Activated gamma-delta T cell (primary cell): ENCODE results near the gene TP53I3.
"Not testable (repeated sequence)": the region's sequence is repeated elsewhere in the genome, so short reads cannot be mapped to it uniquely, and the experiment has no call there.

ENCODE experiments used
- DNase-seq: peaks from one replicate; lab custom pipeline; 2025; lab: John Stamatoyannopoulos, UW
- total RNA-seq, 2 donors: gene quantifications; one replicate each; lab custom pipeline; 2026; lab: John Stamatoyannopoulos, UW

Gene TP53I3, protein sequence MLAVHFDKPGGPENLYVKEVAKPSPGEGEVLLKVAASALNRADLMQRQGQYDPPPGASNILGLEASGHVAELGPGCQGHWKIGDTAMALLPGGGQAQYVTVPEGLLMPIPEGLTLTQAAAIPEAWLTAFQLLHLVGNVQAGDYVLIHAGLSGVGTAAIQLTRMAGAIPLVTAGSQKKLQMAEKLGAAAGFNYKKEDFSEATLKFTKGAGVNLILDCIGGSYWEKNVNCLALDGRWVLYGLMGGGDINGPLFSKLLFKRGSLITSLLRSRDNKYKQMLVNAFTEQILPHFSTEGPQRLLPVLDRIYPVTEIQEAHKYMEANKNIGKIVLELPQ
- 1.3 to 1.8 reads per million in 2 donors for total RNA-seq

- DNase-seq: peak; percentile 67
Observed at GRCh38 chr2:24084386-24085199, at the start of gene TP53I3. Gene TP53I3 (minus strand): TSS chr2:24084834. CDS start chr2:24084326, 508 bp downstream.

GRCh38 chr2:24132543-24132942 lies 47.9 kb upstream of the TP53I3 start:
- no peak for DNase-seq

- DNase-seq: no peak
Observed at GRCh38 chr2:24125956-24126355, 41.3 kb upstream of the TP53I3 start.

GRCh38 chr2:24123922-24124580 lies 39.4 kb upstream of the TP53I3 start:
- DNase-seq: no peak

- DNase-seq: peak; percentile 41
Observed at GRCh38 chr2:24123195-24123921, 38.7 kb upstream of the TP53I3 start, which contains the start of the genes FAM228B and PFN4. Gene FAM228B (plus strand): TSS chr2:24123469. CDS start chr2:24124362, 893 bp downstream. Gene PFN4 (minus strand): TSS chr2:24123334. CDS start chr2:24122535, 799 bp downstream.

GRCh38 chr2:24122366-24123194 lies 37.9 kb upstream of the TP53I3 start:
- no peak for DNase-seq

DNA sequence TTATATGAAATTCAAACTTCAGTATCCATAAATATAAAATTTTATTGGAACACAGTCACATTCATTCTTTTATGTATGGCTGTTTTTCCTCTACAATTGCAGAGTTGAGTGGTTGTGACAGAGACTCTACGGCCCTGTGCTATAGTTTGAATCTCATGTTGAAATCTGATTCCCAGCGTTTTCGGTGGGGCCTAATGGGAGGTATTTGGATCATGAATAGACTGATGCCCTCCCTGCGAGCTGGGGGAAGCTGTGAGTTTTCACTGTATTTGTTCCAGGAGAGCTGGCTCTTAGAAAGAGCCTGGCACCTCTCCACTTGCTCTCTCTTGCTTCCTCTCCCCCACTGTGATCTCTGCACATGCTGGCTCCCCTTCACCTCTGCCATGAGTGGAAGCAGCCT lies 36.8 kb upstream of the TP53I3 start:
- no peak for DNase-seq

GRCh38 chr2:24121066-24121465 lies 36.4 kb upstream of the TP53I3 start:
- DNase-seq: no peak

GRCh38 chr2:24117902-24118301 lies 33.3 kb upstream of the TP53I3 start:
- DNase-seq: no peak

DNA sequence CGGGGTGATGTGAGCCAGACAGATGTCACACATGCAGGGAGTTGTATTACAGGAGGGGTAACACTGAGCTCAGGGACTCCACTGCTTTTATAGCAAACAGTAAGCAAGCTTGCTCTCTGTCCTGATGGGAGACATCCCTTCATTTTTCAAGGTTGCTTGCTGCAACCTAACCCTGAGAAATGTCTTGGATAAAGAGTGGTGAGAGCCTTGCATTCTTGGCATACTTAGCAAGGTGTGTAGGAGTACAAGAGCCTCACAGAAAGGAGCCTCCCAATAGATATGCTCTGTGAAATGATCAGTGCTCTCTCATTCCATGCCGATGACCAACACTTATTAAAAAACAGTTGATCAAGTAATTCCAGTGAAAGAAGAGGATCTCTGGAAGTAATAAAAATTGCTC lies 30.4 kb upstream of the TP53I3 start:
- no peak for DNase-seq

GRCh38 chr2:24111407-24111901 lies 26.8 kb upstream of the TP53I3 start:
- no peak for DNase-seq

- no peak for DNase-seq
Observed at GRCh38 chr2:24110660-24111303, 26.1 kb upstream of the TP53I3 start.

DNA sequence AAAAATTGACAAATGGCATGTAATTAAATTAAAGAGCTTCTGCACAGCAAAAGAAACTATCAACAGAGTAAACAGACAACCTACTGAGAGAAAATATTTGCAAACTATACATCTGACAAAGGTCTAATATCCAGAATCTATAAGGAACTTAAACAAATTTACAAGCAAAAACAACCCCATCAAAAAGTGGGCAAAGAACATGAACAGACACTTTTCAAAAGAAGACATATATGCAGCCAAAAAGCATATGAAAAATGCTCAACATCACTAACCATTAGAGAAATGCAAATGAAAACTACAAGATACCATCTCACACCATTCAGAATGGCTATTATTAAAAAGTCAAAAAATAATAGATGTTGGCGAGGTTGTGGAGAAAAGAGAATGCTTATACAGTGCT lies 24.8 kb upstream of the TP53I3 start:
- DNase-seq: not testable (repeated sequence)

DNA sequence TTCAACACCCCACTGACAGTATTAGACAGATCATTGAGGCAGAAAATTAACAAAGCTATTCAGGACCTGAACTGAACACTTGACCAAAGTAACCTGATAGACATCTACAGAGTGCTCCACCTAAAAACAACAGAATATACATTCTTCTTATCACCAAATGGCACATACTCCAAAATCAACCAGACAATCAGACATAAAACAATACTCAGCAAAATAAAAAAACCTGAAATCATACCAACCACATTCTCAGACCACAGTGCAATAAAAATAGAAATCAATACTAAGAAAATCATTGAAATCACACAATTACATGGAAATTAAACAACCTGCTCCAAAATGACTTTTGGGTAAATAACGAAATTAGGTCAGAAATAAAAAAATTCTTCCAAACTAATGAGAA lies 22.7 kb upstream of the TP53I3 start:
- DNase-seq: no peak

GRCh38 chr2:24106786-24107185 lies 22.2 kb upstream of the TP53I3 start:
- DNase-seq: no peak

GRCh38 chr2:24105816-24106215 lies 21.2 kb upstream of the TP53I3 start:
- no peak for DNase-seq

DNA sequence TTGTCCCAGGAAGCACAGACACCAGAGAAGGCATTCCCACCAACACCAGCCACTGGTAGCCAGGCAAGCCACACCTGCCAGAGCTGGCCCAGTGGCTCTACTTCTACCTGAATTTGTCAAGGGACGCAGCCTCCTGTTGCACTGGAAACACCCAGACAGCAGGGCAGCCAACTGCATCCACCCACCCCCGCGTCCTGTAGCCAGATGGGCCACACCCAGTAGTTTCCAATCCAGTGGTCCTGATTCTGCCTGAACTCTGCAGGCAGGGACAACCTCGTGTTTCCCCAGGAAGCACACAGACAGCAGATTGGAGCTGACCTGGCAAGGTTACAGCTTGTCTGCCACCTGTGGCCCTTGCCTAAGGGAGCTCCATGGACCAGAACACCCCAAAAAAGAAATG lies 20.3 kb upstream of the TP53I3 start:
- no peak for DNase-seq

GRCh38 chr2:24104110-24104650 lies 19.5 kb upstream of the TP53I3 start:
- DNase-seq: no peak

DNA sequence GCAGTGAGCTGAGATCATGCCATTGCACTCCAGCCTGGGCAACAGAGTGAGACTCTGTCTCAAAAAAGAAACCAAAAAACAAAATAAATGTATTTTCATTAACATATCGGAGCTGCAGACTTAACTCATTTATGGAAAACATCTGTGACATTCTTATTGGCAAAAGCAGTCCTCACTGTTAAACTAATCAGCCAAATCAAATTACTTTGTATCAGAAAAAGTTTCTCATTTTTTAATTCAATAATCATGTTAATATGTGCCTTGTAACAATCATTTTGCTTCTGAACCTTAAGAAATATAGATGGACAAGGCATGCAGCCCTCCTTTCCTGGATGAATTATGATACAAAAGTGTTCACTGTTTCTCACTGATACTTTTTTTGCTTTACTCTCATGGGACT lies 18.0 kb upstream of the TP53I3 start:
- DNase-seq: no peak

- DNase-seq: no peak
Observed at GRCh38 chr2:24101992-24102391, 17.4 kb upstream of the TP53I3 start.
